HepG2 (cell line): Measurements from ENCODE around the gene RAD51D. TPM values are rescaled to one million over a fixed set of nuclear protein-coding genes. Genes with fewer than 3 reads are reported as not detected.

Experiments used
- ATRX ChIP-seq: sonication (generic); formaldehyde crosslinking; IDR thresholded peaks from 2 replicates; pipeline ENCODE4 v1.4.0; 2020; ENCODE audit warnings: missing genetic modification reagents, borderline replicate concordance
- ESRRA ChIP-seq: sonication (generic); formaldehyde crosslinking; IDR thresholded peaks from 2 replicates; pipeline ENCODE4 v1.5.1; 2020; ENCODE audit warnings: mild to moderate bottlenecking, low read depth, missing genetic modification reagents
- ETV5 ChIP-seq: IDR thresholded peaks from 2 replicates; pipeline ENCODE4 v1.6.1; 2018; ENCODE audit warnings: missing biosample characterization, missing genetic modification reagents, inconsistent platforms, borderline replicate concordance
- GABPA ChIP-seq, 2 experiments: IDR thresholded peaks; 2 replicates each; pipeline ENCODE4 v1.6.1; 2011 to 2016; ENCODE audit warnings: low read depth in 2 of 2, low read length in 1 of 2, missing biosample characterization in 1 of 2, missing genetic modification characterization in 1 of 2
- HNRNPK ChIP-seq: fragments of 200-400 bp; formaldehyde crosslinking; IDR thresholded peaks from 2 replicates; pipeline ENCODE4 v1.6.1; 2018; ENCODE audit warnings: low read length, low read depth, moderate library complexity, mild to moderate bottlenecking; ENCODE audit not compliant: poor library complexity, severe bottlenecking
- HOXD1 ChIP-seq: sonication (generic); formaldehyde crosslinking; IDR thresholded peaks from 2 replicates; pipeline ENCODE4 v1.5.0; 2020; ENCODE audit warnings: missing genetic modification reagents
- NFRKB ChIP-seq: fragments of 450-650 bp; IDR thresholded peaks from 2 replicates; pipeline ENCODE4 v1.6.1; 2017
- RFXAP ChIP-seq: sonication (generic); formaldehyde crosslinking; IDR thresholded peaks from 2 replicates; pipeline ENCODE4 v1.4.0; 2020; ENCODE audit warnings: missing genetic modification reagents, borderline replicate concordance
- SIN3B ChIP-seq: fragments of 150-350 bp; IDR thresholded peaks from 2 replicates; pipeline ENCODE4 v1.6.1; 2014; ENCODE audit warnings: low read length
- SRSF9 ChIP-seq: fragments of 200-400 bp; formaldehyde crosslinking; IDR thresholded peaks from 2 replicates; pipeline ENCODE4 v1.6.1; 2018; ENCODE audit warnings: borderline replicate concordance, mild to moderate bottlenecking, low read depth, low read length; ENCODE audit not compliant: insufficient read depth, poor library complexity, severe bottlenecking
- TCF12 ChIP-seq, 2 experiments: fragments of 450-650 bp in 1 of 2; sonication (generic) in 1 of 2; formaldehyde crosslinking in 1 of 2; IDR thresholded peaks; 2 replicates each; pipeline versions ENCODE4 v1.6.1 to v1.8.0; 2017 to 2022; ENCODE audit warnings: antibody characterized with exemption in 1 of 2, mild to moderate bottlenecking in 1 of 2, missing genetic modification reagents in 1 of 2, moderate library complexity in 1 of 2
- ZFY ChIP-seq: sonication (generic); formaldehyde crosslinking; IDR thresholded peaks from 2 replicates; pipeline ENCODE4 v1.4.0; 2020; ENCODE audit warnings: missing genetic modification reagents
- ZNF34 ChIP-seq: sonication (generic); formaldehyde crosslinking; IDR thresholded peaks from 2 replicates; pipeline ENCODE4 v1.4.0; 2020; ENCODE audit warnings: mild to moderate bottlenecking, missing genetic modification reagents, borderline replicate concordance
- polyA plus RNA-seq, 8 experiments: library from polyadenylated mRNA; depleted of rRNA in 3 of 8; stranded (reverse) in 7 of 8; unstranded in 1 of 8; fragments of >200 nt; fragmentation: Illumina TruSeq in 4 of 8; extraction: Trizol in 4 of 8; gene quantifications; 2 replicates each; pipeline versions ENCODE4 v1.2.1 to v1.2.3, GENCODE V29; 2011 to 2016; ENCODE audit warnings: low read depth in 4 of 8, missing spikeins in 1 of 8, mixed read lengths in 1 of 8; ENCODE audit not compliant: insufficient read depth in 1 of 8
- total RNA-seq, 5 experiments: library from RNA; depleted of rRNA; stranded (reverse); fragments of >200 nt; fragmentation: Illumina TruSeq; extraction: Trizol; gene quantifications; 2 replicates each; pipeline ENCODE4 v1.2.3, GENCODE V29; 2016; ENCODE audit warnings: low read depth in 1 of 5
- TF ChIP-seq, protein P1 (sequence below), 2 experiments: sonication (generic) in 1 of 2; formaldehyde crosslinking in 1 of 2; IDR thresholded peaks; 2 replicates each; pipeline versions ENCODE4 v1.4.0 to v1.6.1; 2018 to 2020; ENCODE audit warnings: missing genetic modification reagents in 2 of 2, borderline replicate concordance in 1 of 2, low read depth in 1 of 2, mild to moderate bottlenecking in 1 of 2, missing biosample characterization in 1 of 2
- TF ChIP-seq, protein P2 (sequence below): sonication (generic); formaldehyde crosslinking; IDR thresholded peaks from 2 replicates; pipeline ENCODE4 v1.5.1; 2020; ENCODE audit warnings: mild to moderate bottlenecking, missing genetic modification reagents, borderline replicate concordance
- TF ChIP-seq, protein P3 (sequence below): sonication (generic); formaldehyde crosslinking; IDR thresholded peaks from 2 replicates; pipeline ENCODE4 v1.5.0; 2020; ENCODE audit warnings: missing genetic modification reagents
- TF ChIP-seq, protein P4 (sequence below): sonication (generic); IDR thresholded peaks from 2 replicates; pipeline ENCODE4 v1.6.1; 2016; ENCODE audit warnings: low read depth, borderline replicate concordance
- TF ChIP-seq, protein P5 (sequence below): sonication (generic); formaldehyde crosslinking; IDR thresholded peaks from 2 replicates; pipeline ENCODE4 v1.8.1; 2023; ENCODE audit warnings: mild to moderate bottlenecking, missing genetic modification reagents
- TF ChIP-seq, protein P6 (sequence below): sonication (generic); formaldehyde crosslinking; IDR thresholded peaks from 2 replicates; pipeline ENCODE4 v1.8.0; 2023; ENCODE audit warnings: mild to moderate bottlenecking, missing genetic modification reagents

RAD51D gene
- total and polyA plus RNA-seq, 2 of the 13 experiments (the other 11 are each of a cell fraction or from before 2014, with no cell fraction given): 6.7 to 13.1 TPM

DNA sequence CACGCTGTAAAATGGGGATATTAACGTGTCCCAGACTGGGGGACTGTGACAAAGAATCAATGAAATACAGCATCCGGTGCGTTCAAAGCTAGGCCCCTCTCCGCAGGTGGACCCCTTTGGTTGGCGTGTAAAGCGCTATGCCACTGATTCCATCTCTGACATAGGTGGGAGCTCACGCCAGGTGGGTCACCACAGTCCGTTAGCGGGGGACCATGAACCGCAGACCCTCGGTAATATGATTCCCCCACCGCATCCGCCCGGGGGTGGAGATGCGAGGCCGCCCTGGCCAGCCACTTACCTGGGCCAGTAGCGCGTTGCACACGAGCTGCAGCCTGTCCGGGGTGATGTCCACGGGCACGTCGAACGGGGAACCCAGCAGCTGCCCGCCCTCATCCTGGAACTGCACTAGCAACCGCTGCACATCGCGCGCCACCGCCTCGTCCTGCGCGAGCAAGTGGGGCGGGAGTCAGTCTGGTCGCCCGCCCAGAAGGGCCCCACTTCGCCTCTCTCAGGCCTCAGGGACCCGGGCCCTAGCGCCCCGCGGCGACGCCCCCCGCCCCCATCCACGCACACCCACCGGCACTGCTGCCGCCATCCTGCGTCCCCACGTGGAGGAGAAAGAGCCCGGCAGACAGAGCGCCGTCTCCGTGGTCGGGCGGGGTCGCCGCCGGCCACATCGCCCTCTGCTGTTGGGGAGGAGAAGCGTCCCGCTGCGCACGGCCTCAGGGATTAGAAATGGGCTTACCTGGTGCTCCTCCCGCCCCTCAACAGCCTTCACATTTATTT, 22.2 kb upstream of the RAD51D start, which contains the start of gene NLE1 (continued):
- TF ChIP-seq, protein P1, sequence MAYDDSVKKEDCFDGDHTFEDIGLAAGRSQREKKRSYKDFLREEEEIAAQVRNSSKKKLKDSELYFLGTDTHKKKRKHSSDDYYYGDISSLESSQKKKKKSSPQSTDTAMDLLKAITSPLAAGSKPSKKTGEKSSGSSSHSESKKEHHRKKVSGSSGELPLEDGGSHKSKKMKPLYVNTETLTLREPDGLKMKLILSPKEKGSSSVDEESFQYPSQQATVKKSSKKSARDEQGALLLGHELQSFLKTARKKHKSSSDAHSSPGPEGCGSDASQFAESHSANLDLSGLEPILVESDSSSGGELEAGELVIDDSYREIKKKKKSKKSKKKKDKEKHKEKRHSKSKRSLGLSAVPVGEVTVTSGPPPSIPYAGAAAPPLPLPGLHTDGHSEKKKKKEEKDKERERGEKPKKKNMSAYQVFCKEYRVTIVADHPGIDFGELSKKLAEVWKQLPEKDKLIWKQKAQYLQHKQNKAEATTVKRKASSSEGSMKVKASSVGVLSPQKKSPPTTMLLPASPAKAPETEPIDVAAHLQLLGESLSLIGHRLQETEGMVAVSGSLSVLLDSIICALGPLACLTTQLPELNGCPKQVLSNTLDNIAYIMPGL (CRISPR knock-in tag; IDR thresholded peaks at IDR 0.05; ENCODE audit: borderline replicate concordance in 1 of 2, low read depth in 1 of 2): peak; percentile 98
- TF ChIP-seq TCF12 (IDR thresholded peaks at IDR 0.05) (no peak), TCF12 (CRISPR knock-in tag; IDR thresholded peaks at IDR 0.05) (peak; percentile 54; the same call in 1 of the 2 replicates), ETV5 (CRISPR knock-in tag) (peak; percentile 63), HOXD1 (CRISPR knock-in tag) (peak; percentile 34; the same call in 1 of the 2 replicates), NFRKB (no peak), ZFY (peak; percentile 77), SIN3B (no peak), ATRX (CRISPR knock-in tag) (no peak), ZNF34 (CRISPR knock-in tag) (peak; percentile 85; the same call in 1 of the 2 replicates), RFXAP (CRISPR knock-in tag) (no peak), SRSF9 (no peak), ESRRA (CRISPR knock-in tag) (peak; percentile 59; the same call in 1 of the 2 replicates), HNRNPK (peak; percentile 69), GABPA (IDR thresholded peaks at IDR 0.05; ENCODE audit: low read depth, low read length) (peak; percentile 42), GABPA (CRISPR knock-in tag; IDR thresholded peaks at IDR 0.05; ENCODE audit: low read depth) (peak; percentile 71)
- TF ChIP-seq, protein P2, sequence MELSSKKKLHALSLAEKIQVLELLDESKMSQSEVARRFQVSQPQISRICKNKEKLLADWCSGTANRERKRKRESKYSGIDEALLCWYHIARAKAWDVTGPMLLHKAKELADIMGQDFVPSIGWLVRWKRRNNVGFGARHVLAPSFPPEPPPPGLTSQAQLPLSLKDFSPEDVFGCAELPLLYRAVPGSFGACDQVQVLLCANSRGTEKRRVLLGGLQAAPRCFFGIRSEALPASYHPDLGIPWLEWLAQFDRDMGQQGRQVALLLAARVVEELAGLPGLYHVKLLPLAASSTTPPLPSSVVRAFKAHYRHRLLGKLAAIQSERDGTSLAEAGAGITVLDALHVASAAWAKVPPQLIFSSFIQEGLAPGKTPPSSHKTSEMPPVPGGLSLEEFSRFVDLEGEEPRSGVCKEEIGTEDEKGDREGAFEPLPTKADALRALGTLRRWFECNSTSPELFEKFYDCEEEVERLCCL (CRISPR knock-in tag): no peak
- TF ChIP-seq, protein P3, sequence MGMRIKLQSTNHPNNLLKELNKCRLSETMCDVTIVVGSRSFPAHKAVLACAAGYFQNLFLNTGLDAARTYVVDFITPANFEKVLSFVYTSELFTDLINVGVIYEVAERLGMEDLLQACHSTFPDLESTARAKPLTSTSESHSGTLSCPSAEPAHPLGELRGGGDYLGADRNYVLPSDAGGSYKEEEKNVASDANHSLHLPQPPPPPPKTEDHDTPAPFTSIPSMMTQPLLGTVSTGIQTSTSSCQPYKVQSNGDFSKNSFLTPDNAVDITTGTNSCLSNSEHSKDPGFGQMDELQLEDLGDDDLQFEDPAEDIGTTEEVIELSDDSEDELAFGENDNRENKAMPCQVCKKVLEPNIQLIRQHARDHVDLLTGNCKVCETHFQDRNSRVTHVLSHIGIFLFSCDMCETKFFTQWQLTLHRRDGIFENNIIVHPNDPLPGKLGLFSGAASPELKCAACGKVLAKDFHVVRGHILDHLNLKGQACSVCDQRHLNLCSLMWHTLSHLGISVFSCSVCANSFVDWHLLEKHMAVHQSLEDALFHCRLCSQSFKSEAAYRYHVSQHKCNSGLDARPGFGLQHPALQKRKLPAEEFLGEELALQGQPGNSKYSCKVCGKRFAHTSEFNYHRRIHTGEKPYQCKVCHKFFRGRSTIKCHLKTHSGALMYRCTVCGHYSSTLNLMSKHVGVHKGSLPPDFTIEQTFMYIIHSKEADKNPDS: no peak
- TF ChIP-seq, protein P4, sequence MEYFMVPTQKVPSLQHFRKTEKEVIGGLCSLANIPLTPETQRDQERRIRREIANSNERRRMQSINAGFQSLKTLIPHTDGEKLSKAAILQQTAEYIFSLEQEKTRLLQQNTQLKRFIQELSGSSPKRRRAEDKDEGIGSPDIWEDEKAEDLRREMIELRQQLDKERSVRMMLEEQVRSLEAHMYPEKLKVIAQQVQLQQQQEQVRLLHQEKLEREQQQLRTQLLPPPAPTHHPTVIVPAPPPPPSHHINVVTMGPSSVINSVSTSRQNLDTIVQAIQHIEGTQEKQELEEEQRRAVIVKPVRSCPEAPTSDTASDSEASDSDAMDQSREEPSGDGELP: 0 out of 2 replicates have a peak, but pooled peaks have one; percentile 39
- TF ChIP-seq, protein P5, sequence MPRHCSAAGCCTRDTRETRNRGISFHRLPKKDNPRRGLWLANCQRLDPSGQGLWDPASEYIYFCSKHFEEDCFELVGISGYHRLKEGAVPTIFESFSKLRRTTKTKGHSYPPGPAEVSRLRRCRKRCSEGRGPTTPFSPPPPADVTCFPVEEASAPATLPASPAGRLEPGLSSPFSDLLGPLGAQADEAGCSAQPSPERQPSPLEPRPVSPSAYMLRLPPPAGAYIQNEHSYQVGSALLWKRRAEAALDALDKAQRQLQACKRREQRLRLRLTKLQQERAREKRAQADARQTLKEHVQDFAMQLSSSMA (CRISPR knock-in tag): no peak; the same call in 1 of the 2 replicates
- TF ChIP-seq, protein P6, sequence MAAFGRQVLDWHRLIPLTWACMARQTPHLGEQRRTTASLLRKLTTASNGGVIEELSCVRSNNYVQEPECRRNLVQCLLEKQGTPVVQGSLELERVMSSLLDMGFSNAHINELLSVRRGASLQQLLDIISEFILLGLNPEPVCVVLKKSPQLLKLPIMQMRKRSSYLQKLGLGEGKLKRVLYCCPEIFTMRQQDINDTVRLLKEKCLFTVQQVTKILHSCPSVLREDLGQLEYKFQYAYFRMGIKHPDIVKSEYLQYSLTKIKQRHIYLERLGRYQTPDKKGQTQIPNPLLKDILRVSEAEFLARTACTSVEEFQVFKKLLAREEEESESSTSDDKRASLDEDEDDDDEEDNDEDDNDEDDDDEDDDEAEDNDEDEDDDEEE (CRISPR knock-in tag): no peak
